HG03354 (cell line): ENCODE results near the gene ADARB1.

Source experiments
- ATAC-seq: cut with Tn5 transposase; IDR thresholded peaks from one replicate; pipeline ENCODE4 v1.9.1; 2021; ENCODE audit warnings: mild to moderate bottlenecking; ENCODE audit not compliant: unreplicated experiment, poor library complexity, severe bottlenecking

Gene ADARB1

DNA sequence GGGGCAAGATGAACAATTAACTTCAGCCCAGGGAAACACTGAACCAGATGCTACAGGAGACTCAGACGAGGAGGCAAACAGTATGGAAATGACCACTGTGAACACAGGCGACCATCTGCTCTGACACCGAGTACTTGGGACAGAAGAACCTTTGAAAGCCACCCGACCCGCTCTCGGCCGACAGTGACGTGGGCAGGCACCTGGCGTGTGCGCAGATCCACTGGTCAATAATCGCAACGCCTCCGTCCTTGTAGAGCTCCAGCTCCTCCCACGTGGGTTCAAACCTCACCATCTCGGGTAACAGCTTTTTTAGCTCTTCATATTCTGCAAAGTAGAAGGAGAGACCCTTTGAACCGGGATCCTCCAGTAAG is 193.0 kb downstream of the ADARB1 start:
- ATAC-seq: no peak

DNA sequence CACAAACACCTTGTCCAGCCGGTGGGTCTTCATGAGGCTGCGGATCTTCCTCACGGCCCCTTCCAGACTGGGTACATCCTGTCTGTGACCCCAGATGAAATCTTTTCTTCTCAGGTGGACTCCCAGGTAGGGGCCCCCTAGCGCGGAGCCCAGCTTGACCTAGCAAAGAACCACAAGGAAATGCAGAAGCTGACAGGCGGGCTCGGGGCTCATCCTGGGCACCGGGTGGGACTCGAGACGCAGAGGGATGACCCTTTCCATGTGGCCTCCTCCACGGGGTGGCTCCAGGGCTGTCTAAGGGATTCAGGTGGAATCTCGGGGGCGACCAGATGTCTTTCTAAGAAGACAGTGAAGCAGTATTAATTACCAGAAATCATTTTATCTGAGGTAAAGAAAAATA is 195.5 kb downstream of the ADARB1 start:
- no peak for ATAC-seq

DNA sequence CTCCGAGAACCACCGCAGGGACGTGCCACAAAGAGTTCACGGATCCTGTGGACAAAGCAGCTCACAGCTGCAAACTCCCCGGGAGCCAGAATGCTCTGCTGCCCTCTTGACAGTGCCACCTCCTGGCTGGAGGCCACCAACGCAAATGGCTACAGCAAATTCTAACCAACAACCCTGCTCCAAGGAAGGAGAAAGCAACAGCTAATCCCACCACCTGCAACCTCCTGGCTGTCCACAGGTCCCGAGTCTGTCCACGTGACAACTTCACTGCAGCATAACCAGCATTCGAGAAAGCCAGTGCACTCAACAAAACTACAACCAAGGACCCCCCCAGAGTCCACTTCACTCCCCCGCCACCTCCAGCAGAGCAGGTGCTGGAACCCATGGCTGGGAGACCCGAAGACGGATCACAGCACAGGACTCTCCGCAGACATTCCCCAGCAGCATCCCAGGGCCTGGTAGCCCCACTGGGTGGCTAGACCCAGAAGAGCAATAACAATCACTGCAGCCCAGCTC is 196.0 kb downstream of the ADARB1 start:
- ATAC-seq: no peak
